Raji (cell line): ENCODE data around the gene RSL1D1.

Experiments
- POLR2A ChIP-seq: IDR thresholded peaks from 2 replicates; pipeline ENCODE4 v1.6.1; 2011; ENCODE audit warnings: low read depth, low read length, control low read depth; ENCODE audit not compliant: insufficient read depth

Gene RSL1D1

GRCh38 chr16:11806721-11807120 is 44.6 kb downstream of the RSL1D1 start:
- no peak for TF ChIP-seq POLR2A

GRCh38 chr16:11805556-11805955 is 45.8 kb downstream of the RSL1D1 start:
- no peak for TF ChIP-seq POLR2A

- no peak for TF ChIP-seq POLR2A
These were observed 49.8 kb downstream of the RSL1D1 start for GRCh38 chr16:11801481-11802021.

- no peak for TF ChIP-seq POLR2A
These were observed 51.0 kb downstream of the RSL1D1 start for GRCh38 chr16:11800382-11800718.

- TF ChIP-seq POLR2A, result no peak
These were observed 51.6 kb downstream of the RSL1D1 start for GRCh38 chr16:11799509-11800381.

- no peak for TF ChIP-seq POLR2A
These were observed 52.3 kb downstream of the RSL1D1 start for GRCh38 chr16:11799017-11799381.

- no peak for TF ChIP-seq POLR2A
These were observed 53.4 kb downstream of the RSL1D1 start for GRCh38 chr16:11797957-11798299.

GRCh38 chr16:11797166-11797956 is 54.0 kb downstream of the RSL1D1 start, which contains the start of gene ZC3H7A:
Gene ZC3H7A (minus strand): TSS chr16:11797258. CDS start chr16:11782354, 14,904 bp downstream.
- TF ChIP-seq POLR2A, result peak; percentile 96

GRCh38 chr16:11796227-11797165 is 54.8 kb downstream of the RSL1D1 start:
- no peak for TF ChIP-seq POLR2A

- no peak for TF ChIP-seq POLR2A
These were observed 55.5 kb downstream of the RSL1D1 start for GRCh38 chr16:11795887-11796226.

- no peak for TF ChIP-seq POLR2A
These were observed 56.1 kb downstream of the RSL1D1 start for GRCh38 chr16:11794996-11795886.

- TF ChIP-seq POLR2A, result no peak
These were observed 56.9 kb downstream of the RSL1D1 start for GRCh38 chr16:11794447-11794846.

GRCh38 chr16:11793840-11794239 is 57.5 kb downstream of the RSL1D1 start:
- no peak for TF ChIP-seq POLR2A
